NCI-H2107 treated with DMSO at 0.1 percent for 48 hours (cell line): ENCODE results near the gene TMA7B.

Experiments
- DNase-seq: peaks from one replicate; lab custom pipeline; 2025; ENCODE audit not compliant: unreplicated experiment; lab: John Stamatoyannopoulos, UW

Gene TMA7B

DNA sequence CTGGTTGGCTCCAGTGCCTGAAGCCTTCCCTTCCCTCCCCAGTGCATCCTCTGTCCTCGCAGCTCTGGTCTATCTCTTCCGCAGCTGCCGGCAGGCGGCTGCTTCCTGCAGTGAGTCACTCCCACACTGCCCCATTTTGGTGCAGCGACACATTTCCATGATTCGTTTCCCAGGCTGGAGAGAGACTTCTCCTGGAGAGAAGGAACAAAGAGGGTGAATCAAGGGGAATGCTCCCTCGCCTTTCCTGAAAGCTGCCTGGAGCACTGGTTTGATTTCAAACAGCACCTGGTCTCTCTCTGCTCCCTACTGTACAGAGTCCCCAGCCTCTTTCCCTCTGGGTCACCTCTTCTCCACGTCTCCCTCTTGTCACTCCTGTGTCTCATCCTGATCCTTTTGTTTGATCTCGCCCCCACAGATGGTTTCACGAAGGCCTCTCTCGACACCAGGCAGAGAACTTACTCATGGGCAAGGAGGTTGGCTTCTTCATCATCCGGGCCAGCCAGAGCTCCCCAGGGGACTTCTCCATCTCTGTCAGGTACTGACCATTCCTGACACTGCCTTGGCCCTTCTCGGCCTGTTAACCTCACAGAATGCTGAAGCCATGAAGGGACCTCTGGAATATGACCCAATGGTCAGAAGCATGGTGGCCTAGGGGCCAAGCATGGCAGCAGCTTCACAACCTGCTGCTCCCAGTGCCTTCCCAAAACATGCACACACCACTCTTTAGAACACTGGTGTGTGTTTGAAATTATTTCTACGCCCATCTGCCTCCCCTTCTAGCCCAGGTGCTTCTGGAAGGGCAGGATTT is at the start of gene TMA7B:
Gene TMA7B (plus strand): TSS at position 758 of the 808 bp plus-strand sequence. CDS start 3,978 bp downstream, outside the sequence.
- no peak for DNase-seq

DNA sequence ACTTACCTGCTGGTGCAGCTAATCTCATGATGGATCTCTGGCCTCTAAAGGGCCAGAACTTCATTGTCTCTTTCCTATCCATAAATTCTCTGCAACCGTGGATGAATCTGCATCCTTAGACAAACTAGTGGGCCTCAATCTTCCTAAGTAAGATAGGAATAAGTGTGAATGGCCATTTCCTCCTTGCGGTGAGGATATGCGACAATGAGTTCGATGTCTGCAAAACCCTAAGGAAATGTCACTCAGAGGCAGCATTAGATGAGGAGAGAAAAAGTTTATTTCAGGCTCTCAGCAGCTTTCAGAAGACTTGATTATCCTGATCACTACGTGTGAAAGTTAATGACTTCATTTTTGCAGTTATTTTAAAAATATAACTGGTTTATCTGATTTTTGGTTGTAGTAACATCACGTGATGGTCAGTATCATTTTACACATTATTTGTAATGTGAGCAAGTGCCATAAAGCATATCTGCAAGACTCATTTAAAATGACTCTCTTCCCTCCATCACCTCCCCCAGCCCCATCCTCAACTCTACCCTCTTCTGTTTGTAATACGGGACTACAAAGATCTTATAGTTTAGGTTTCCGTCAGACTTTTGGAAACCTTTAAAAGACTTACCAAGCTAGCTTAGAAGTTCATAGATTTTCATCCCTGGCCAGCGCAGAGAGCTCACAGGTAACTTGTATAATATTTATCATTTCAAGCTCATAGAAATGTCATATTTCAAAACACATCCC is 49.2 kb upstream of the TMA7B start:
- DNase-seq, result no peak

DNA sequence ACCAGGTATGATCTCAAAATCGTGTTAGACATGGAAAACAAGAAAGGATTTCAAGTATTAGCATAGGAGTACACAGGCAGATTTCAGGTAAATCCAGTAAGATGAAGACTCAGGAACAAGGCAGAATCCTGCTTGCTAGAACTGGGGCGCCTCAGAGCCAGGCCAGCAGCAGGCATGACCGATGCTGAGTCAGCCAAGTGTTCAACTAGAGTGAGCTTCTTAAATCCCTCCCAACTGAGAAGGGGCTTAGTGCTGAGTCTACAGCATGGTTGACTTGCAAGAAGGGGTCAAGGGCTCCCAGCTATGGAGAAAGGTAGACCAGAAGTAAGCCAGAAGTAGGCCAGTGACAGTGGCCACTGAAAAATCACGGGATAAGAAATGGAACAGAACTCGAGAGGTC is 46.9 kb upstream of the TMA7B start:
- DNase-seq, result no peak

DNA sequence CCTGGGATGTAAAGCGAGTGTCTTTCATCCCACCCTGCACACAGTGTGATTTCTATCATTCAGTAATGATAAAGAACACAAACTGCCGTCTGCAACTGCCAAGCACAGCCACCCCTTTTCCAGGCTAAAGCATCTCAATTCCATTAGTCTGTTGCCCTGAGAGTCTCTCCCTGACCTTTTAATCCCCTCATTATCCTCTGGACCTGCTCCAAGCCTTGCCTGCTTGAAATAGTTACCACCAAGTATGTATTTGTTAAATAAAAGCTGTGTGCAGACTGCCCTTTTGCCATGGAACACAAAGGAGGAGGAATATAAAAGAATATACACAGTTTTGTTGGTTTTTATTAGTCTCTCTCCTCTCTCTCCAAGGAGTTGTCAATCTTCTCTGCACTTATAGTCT is 46.3 kb upstream of the TMA7B start:
- no peak for DNase-seq

DNA sequence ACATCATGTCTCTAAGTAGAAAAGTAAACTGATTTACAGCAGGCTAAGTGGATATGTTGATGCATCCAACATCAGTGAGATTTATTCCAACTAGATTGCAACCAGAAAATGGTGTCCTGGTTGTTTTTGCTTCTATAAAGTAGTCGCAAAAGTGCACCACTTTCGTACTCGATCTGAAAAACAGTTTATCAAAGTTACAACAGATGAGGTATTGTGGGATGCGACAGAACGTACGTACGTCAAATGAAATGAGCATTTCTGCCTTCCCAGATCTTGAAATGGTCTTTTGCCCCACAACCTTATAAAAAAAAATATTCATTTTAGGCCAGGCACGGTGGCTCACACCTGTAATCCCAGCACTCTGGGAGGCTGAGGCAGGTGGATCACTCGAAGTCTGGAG is 45.6 kb upstream of the TMA7B start:
- no peak for DNase-seq

DNA sequence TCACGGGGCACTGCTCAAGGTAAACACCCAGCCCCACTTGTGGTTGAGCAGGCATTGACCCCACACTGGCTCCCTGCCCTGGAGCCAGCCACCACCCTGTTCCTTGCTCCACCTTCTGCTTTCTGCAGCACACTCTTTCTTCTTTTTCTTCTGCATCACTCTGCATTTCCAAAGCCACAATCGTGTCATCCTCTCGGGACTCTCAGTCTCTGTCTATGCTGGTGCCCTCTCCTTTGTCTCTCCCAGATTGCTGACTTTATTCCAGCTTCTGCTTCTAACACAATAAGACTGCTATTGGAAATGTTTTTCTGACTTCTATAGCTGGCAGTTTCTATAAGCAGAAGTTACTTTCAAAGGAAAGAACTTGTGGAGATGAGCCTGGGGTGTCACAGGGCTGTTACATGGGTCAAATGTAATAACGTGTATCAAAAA is 44.9 kb upstream of the TMA7B start:
- DNase-seq, result no peak

DNA sequence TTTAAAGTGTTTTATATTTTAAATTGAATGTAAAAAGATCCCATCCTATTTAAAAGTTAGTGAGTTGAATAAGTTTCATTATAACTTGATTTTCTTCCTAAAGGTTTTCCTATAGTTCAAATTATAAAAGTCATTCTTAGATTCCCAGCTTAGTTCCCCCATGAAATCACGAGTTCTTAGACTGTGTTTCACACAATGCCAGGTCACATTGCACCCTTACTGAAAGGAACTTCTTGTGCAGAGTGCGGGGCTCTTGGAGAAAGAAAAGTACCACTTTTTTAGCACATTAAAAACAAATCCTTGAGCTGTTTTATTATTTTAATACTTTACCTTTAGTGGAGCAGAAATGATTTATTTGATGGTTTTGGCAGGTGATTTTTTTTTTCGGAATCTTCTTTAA is 43.7 kb upstream of the TMA7B start:
- DNase-seq, result no peak

DNA sequence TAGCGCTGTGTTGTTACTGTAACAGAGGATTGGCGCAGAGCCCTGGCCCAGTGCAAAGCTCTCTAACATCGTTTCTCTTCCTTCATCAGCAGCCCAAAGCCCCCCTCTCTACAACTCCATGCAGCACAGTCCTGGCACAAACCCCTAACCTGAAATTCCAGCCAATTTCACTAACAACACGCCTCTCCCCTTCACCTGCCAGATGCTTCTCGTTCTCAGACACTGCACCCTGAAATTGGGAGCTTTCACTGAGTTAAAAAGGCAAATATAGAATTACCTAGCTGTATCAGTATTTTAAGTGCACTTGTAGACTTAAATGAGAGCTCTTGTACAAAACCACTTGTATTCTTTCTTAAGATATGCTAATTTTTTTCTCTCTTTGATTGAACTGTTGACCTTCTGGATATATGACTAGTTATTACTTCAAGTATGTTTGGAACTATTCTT is 43.0 kb upstream of the TMA7B start:
- peak; percentile 76 for DNase-seq

DNA sequence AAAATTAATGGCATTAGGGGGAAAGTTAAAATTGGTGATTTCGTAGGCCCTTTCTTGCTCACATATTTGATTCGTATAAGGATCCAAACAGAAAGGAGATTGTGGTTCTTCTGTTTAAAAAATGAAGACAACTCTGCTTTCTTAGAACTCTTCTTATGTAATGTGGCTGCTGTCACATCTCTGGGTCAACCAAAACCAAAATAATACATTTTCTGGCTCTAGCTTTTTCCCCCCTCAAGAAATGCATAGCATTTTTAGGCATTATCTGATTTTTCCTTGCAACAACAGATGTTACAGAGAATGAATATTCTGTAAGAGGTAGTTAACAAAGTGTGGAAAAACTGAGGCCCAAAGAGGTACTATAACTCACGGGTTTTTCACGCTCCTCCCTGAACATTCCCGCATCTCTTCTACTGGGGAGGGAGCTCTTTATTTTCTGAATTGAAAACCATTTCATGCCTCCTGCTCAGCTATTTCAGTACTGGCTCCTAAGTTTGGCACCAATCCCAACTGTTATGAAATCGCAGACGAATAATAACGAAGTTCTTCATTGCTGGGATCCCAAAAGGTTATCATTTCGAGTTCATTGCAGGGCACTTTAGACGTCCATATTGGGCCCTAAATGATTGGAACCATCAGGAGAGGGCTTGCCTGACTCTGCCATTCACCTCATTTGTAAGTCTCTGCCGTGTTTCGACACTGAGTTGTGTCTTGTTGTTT is 42.3 kb upstream of the TMA7B start:
- DNase-seq, result no peak

DNA sequence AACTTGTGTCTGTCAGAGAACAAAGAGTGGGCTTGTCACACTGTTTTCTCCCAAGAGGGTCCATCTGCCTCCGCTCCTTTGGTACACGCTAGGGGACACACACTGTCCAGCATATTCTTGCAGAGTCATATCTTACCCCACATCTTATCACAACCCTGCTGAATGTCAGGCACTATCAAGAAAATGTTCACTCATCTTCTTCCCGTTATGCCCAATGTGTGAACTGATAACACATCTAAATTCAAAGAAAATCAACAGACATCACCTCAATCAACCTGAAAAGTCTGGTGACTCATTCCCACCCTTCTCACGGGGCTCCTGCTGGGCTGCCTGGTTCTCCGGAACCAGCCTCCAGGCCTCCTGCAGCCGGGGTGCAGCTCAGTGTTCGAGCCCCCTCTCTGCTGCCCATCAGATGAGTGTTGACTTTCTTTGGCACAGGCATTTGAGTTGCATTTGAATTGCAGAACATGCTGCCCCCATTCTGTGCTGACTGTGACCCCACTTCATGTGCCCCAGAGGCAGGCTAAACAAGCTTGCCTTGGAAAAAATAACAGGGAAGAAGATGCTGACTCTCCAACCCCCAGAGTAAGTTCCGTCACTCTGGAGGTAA is 40.0 kb upstream of the TMA7B start:
- no peak for DNase-seq

DNA sequence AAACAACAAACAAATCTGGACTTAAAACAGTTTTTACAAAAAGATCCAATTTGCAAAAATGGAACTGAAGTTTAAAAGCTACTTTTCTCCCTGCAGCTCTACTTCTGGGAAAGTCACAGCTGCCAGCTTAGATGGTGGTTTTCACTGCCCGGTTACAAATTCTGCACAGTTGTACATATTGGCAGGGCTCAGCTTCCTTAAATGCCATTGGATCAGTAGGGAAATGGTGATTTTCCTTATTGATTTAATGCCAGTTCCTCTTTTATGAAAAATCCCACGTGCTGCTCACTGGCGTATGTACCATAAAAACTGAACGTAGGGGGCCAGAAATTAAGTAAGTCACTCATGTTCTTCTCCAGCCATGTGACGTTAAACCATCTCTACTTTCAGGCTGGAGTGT is 36.5 kb upstream of the TMA7B start:
- no peak for DNase-seq

DNA sequence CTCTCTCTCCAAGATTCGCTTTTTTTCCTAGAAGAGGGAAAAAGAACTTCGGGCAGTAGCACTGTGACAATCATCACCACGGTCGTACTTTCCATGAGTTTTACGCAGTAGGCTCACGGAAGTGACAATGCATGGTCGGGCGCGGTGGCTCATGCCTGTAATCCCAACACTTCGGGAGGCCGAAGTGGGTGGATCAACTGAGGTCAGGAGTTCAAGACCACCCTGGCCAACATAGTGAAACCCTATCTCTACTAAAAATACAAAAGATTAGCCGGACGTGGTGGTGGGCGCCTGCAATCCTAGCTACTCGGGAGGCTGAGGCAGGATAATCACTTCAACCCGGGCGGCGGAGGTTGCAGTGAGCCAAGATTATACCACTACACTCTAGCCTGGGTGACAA is 35.9 kb upstream of the TMA7B start:
- DNase-seq, result no peak

DNA sequence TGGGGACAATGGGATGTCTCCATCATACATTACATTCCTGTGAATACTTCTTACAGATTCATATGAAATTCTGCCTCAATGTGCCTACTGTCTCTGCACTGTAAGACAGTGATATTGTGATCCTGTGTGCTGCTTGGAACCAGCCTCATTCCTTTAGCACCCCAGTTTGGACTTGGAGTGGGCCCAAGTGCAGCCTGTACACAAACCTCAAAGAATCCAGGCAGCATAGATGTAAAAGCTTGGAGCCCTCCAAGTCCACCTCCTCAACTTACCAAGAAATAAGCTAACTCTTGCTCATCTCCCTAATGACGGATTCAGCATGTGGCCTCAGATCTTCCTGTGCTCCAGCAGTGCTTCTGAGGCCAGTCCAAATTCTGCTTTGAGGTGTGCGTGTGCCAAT is 34.9 kb upstream of the TMA7B start:
- DNase-seq, result no peak

DNA sequence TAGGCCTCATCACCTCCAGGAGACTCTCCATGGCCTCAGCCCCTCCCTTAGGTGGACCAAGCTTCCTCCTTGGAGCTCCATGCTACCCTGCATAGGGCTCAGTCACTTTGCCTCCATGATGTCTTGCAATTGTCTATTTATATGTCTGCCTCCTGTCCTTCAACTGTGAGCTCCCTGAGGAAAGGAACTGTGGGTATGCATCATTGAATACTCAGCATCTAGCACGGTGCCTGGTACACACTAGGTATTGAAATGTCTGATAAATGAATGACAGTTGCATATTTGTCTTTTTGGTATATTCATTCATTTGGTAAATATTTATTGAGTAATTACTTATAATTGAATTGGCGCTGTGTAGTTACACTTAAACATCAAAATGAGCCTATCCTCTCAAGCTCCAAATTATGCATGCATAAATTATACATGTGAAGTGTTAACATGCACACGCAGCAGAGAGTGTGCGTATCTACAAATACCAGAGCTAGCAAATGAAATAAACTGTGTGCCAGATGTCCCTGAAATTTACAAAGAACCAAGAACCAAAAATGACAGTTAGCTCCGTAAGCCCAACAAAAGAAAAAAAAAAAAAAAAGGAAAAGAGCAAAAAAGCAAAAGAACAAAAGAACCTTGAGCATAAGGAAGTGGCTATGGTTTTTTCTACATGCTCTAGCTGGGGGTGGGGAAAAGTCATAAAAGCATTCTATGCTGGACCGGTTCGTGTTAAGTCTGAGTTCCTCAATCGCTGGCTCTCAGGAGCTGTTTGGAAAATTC is 34.1 kb upstream of the TMA7B start:
- no peak for DNase-seq

DNA sequence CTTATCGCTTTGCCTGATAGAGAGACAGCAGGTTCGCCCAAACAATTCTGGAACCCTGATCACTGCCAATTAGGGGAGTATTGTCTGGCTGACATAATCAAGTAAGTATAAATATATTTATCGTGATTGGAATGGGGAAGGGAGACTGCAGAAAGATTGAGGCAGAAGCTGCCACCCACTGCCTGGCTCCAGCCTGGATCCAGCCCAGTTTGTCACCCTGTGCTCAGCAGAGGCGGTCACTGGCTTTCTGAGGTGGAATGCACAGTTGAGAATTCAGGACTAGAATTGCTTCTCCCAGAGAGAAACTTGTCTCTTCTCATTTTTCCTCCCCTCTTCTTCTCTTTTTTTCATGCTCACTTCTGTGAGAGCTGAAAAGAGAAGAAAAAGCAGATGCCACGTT is 33.4 kb upstream of the TMA7B start:
- no peak for DNase-seq

DNA sequence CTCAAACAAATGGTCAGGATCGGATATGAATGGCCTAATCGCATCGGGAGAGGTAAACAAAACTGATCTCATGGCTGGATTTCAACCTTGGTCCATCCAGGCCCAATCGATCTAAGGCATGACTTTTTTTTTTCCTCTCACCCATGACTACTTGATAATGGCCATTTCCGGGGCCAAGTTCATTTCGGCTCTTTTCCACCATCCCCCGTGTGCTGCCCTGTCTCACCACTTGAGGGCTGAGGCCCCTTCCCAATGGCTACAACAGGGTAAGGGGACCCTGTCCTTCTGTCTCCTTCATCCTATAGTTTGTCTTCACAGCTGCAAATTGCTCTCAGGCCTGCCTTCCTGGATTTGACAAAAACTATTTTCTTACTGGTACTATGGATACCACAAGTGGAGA is 32.7 kb upstream of the TMA7B start:
- no peak for DNase-seq

DNA sequence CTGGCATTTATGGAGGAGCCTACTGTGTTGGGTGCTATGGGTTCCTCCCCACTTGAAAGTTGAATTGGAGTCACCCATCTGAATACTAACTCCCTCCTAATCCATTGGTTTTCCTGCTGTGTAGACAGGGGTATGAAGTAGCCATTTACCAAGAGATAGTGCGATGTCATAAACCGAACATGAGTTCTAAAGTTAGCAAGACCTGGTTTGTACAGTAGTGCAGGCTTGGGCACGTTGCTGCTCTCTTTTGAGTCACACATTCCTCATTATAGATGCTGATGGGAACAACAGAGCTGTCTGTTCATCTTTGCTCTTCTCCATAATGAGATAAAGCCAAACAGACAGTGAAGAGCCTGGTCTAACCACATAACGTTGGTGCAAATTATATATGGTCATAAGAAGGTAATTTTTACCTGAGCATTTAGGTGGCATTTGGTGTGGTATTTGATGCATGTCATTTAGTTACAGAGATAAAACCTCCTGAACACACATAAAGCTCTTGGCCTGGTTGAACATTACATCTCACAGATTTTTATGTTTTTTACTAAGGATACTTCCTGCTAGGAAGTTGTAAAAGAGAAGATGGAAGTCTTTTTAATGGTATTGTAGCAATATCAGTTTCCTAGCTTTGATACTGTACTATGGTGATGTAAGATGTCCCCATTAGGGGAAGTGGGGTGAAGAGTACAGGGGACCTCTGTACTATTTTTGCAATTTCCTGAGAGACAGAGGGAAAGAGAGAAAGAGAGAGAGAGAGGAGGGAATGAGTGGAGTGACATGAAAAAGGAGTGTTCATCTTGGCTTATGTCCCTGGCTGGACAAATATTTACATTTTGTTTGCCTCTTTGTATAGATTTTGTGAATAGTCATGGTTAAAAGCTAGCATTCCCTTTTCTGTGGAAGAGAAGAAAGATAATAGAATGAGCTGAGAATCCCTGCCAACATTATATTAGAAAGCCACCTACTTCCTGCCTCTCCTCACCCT is 31.4 kb upstream of the TMA7B start:
- no peak for DNase-seq

DNA sequence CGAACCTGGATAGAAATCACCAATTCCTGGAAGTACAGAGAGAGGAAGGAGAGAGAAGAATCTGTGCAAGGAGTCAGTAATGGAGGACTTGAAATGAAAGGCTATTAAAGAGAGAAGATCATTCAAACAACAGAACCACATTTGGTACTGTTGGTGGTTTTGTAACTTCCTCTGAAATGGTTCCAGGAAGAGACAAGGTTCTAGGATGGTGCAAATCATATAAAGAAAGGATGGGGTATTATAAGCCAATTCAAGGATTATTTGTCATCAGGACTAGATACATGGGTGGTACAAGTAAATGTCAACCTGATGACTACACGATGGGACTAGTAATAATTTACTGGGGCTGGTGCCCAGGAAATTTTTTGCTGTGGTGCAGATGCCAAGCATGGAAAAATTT is 28.9 kb upstream of the TMA7B start:
- DNase-seq, result no peak

DNA sequence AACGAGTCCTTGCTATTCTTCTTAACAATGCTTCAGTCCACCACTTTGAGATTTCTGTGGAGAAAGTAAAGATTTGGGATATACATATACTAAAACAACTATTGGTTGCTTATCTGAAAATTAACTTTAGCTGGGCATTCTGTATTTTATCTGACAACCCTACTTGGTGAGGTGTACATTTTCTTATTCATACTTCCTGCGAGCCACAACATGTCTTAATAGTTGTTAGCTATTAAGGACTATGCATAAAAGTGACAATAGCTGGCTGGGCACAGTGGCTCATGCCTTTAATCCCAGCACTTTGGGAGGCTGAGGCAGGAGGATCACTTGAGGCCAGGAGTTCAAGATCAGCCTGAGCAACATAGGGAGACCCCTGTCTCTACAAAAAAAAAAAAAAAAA is 28.0 kb upstream of the TMA7B start:
- no peak for DNase-seq
